UCSD-AML1 (cell line): Measurements from ENCODE around the gene WDR7.

ENCODE experiments used
- DNase-seq: peaks from one replicate; lab custom pipeline; 2025; ENCODE audit not compliant: unreplicated experiment; lab: John Stamatoyannopoulos, UW

WDR7 gene

GRCh38 chr18:57027190-57027708 is 376.1 kb downstream of the WDR7 start:
- no peak for DNase-seq

DNA sequence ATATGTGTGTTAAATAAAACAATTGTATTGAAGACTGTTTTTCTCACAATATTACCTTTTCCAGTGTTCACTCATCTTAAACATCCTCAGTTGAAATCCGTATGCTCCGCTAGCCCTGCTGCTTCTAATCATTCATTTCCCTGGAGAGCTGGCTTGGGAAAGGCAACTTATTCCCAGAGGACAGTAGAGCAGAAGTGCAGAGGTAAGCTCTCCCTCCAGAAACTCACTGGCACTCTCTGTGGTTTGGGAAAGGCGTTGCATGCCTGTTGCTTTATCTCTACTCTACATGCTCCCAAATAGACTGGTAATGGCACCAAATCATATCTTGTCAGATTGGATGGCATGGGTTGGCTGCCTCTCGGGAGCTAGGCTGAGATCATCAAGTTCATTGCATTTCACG is 378.6 kb downstream of the WDR7 start:
- no peak for DNase-seq

DNA sequence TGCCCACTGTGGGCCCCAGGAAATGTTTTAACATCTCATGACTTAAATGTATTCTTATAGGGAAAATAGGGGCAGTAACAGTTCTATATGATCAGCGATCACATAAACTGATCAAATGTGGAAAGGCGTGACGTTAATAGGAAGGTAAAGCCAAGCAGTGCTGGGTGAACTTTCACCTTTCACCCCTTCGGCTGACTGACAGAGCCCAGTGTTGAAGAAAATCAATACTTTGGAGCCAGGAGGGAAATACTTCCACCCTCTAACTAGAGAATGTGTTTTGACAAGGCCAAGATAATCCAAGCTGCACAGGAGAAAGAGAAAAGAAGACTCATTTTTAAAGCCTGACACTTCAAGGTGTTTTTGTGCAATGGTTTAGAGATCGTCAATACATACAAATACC is 379.3 kb downstream of the WDR7 start:
- no peak for DNase-seq

GRCh38 chr18:57035590-57035989 is 384.4 kb downstream of the WDR7 start:
- DNase-seq, result no peak

- DNase-seq, result no peak
Measured at GRCh38 chr18:57038395-57038794, 387.2 kb downstream of the WDR7 start.

- no peak for DNase-seq
Measured at GRCh38 chr18:57040175-57040574, 389.0 kb downstream of the WDR7 start.

DNA sequence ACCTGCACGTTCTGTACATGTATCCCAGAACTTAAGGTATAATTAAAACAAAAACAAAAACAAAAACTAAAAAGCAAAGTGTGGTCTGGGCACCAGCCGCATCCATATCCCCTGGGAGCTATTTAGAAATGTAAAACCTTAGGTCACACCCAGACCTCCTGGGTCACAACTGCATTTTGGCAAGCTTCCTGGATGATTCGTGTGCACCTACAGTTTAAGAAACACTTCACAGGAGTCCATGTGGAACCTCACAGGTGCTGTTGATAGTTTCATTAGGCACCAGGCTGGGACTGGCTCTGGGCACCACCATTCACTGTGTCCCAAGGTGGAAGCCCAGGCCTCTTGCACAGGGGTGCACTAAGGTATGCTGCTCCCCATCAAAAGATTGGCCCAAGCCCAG is 392.1 kb downstream of the WDR7 start:
- DNase-seq, result no peak

DNA sequence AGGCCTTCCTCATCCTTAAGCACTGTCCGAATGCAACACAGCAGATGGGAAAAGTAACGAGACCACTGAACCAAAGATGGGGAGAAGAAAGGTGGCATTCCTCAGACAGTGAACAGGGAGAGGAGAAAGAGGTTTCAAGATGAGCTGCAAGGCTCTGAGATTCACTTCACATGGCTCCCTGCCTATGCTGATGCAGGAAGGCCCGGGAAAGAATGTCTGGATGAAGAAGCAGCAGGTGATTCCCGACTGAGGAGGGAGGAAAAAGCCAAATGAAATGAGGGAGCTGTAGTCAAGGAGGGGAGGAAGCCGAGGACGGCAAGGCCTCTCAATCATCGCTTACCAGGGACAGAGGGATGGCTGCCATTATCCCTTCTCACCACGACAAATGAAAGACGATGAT is 397.2 kb downstream of the WDR7 start:
- no peak for DNase-seq

- DNase-seq, result no peak
Measured at GRCh38 chr18:57048859-57049258, 397.7 kb downstream of the WDR7 start.

- DNase-seq, result no peak
Measured at GRCh38 chr18:57050310-57050949, 399.3 kb downstream of the WDR7 start.

DNA sequence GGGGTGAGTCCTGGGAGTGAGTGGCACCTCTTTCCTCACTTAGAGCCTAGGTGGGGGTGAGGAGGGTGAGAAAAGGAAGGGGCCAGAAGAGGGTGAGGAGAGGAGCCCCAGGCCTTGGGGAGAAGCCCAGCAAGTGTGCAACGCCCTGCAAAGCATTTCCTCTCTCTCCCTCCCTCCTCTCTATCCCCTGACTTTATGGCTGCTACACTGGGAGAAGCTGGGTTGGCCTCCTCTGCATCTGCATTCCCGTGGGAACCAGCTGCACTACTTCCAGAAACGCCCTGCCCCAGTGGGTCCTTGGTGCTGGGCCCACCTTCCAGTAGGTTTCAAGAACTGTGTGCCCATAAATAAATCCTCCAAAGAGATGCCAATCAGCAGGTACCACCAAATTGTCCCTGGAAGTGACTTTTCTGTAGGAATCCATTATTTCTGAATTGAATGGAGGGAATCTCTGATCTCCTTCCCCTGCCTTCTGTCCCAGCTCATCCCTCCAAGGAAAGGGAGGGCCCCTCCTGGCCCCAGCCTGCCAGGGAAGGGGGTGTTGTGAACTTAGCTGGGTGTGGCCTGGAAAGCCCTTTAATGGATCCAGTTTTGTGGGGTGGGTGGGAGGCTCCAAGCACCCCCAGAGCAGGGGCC is 400.0 kb downstream of the WDR7 start:
- DNase-seq, result no peak

GRCh38 chr18:57051657-57052044 is 400.5 kb downstream of the WDR7 start:
- DNase-seq, result no peak

DNA sequence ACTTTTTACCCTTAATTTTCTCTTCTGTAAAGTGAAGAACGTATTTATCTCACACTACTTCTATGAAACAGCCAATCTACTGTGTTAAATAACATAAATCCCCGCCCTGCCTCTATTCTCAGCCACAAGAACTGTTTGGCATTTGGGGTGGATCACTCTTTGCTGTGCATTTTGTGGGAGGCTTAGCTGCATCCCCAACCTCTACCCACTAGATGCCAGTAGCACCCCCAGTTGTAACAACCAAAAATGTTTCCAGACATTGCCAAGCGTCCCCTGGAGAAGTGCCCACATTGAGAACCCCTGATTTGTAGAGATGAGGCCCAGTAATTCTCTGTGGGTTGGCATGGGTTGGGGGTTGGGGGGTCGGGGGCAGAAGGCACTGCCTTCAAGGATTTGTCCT is 401.0 kb downstream of the WDR7 start:
- DNase-seq, result no peak

DNA sequence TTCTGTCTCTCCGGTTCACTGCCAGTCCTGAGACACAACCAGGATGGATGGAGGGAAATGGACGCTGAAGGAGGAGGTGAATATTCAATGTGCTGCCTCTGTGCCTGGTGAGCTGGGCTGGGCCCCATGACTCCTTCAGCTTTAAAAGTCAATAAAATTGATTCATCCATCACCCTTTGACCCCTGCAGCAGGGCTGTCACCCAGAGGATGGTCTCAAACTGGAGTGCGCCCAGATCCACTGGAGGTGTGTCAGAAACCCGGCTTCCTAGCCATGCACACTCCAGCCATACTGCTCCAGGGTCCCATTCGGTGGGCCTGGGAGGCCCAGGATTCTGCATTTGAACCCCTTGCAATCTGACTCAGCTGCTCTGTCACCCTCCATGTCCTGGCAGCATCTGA is 401.6 kb downstream of the WDR7 start:
- no peak for DNase-seq

- no peak for DNase-seq
Measured at GRCh38 chr18:57054891-57055290, 403.7 kb downstream of the WDR7 start.

- no peak for DNase-seq
Measured at GRCh38 chr18:57057890-57058289, 406.7 kb downstream of the WDR7 start.

- DNase-seq, result no peak
Measured at GRCh38 chr18:57058734-57059133, 407.6 kb downstream of the WDR7 start.

DNA sequence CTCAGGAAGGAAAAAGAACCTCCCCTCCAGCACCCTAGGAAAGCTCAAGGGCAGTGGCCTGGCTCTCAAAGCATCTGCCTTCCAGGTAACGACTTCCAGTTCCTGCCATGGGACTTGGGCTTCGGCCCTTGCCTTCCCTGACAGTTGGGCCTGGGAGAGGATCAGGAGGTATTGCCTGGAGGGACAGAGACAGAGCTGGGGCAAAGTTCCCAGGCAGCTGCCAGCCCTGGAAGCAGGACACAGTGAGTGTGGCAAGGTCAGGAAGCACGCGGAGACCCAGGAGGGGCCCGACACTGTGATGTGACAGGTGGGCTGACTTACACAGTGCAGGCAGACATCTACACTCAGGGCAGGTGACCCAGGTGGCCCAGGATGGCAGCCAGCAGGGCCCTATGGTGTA is 408.2 kb downstream of the WDR7 start:
- DNase-seq, result no peak

DNA sequence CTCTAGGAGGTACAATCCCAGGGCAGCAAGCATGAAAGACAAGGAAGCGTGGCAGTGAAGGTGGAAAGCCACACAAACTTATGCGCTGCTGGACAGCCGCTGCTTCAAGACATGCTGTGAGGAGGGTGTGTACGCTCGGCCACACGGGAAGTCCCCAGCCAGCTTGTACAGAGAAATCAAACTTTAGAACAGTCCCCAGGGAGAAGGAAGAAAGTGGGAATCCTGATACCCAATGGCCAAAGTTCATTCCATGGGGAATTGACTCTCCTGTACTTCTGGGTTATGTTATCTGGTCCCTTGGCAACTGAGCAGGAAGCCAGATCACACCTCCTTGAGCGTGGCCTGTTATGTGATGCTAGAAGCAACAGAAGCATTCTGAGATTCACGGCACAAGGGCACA is 409.7 kb downstream of the WDR7 start:
- no peak for DNase-seq

DNA sequence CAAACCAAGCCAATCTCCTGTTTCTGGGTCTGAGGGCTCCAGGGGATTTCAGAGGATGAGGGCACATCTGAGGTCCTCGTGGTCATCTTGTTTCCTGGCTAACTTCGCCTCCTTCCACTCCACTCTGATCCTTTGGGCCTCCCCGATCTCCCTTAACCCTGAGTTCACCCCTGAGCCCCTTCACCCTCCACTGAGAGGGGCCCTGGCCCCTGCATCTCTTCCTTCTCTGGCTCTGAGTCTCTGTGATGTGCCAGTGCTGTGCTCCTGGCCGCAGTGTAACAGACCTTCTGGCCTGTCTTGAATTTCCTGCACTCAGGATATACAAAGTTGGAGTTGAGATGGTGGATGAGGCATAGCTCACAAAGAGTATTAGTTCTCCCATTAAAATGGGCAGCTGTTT is 411.0 kb downstream of the WDR7 start:
- DNase-seq, result no peak

DNA sequence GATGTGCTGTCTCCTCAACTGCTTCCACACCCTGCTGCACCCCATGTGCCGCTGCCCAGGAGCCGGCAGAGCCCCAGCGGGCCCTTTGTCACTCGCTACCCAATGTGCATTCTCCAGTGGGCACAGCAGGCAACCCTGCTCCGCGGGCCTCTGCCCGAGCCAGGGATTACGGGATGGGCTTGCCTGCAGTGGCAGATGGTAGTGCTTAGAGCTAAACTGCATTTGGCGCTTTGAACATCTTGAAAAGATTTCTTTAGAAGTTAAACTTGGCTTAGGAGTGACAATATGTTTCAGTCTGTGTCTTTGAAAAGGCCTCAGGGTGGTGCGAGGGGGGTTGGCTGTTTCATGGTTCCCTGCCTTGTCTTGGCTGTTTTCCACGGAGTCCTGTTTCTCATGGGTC is 411.7 kb downstream of the WDR7 start:
- no peak for DNase-seq

DNA sequence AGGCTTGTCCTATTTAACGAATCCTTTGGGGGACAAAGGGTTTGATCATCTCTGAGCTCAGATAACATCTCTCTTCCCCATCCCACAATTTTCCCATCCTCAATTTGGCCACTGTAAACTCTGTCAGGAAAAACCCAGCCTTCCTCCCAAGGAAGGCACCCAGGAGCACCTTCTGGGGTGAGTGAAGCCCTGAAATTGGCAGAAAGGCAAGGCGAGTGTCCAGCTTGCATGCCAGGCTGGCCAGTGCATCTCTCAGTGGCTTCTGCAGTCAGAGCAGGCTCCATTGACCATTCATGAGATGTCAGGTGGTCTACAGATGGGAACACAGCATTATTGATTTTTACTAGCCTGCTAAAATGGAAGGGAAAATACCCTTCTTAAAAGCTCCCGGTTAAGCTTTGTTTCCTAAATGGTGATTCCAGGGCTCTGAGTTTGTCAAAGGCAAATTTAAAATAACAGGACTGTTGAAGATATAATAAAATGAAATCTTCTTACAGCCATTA is 412.5 kb downstream of the WDR7 start:
- DNase-seq, result no peak
